GM12878 (cell line): Measurements from ENCODE around the gene ITFG1. TPM values are rescaled to one million over a fixed set of nuclear protein-coding genes. Genes with fewer than 3 reads are reported as not detected.

ENCODE experiments used
- ATAC-seq: fragments of 200-7000 bp; cut with Tn5 transposase; 3 replicates; pipeline ENCODE4 v1.9.1; 2020; ENCODE audit warnings: mild to moderate bottlenecking, moderate library complexity
- BruUV-seq: library from RNA; stranded (reverse); fragments of 400-500 nt; replicated peaks from 2 replicates; lab custom pipeline; 2021; lab: Mats Ljungman, UMichigan
- CTCF ChIA-PET: fragments of 300-600 bp; sonication (Branson Sonifier 250); formaldehyde crosslinking; extraction: SDS; loops from one replicate; lab custom pipeline; 2021; ENCODE audit warnings: inconsistent platforms; lab: Yijun Ruan, JAX
- POLR2A ChIA-PET: fragments of 350-600 bp; formaldehyde crosslinking; extraction: SDS; loops from one replicate; lab custom pipeline; 2021; ENCODE audit warnings: inconsistent platforms; lab: Charles Lee
- RAD21 ChIA-PET: fragments of 300-600 bp; sonication (Branson Sonifier 250); formaldehyde crosslinking; loops from one replicate; lab custom pipeline; 2023; ENCODE audit warnings: antibody characterized with exemption; ENCODE audit not compliant: unreplicated experiment; lab: Charles Lee
- SMC1A ChIA-PET: fragments of 300-600 bp; sonication (Branson Sonifier 250); formaldehyde crosslinking; loops from one replicate; lab custom pipeline; 2023; ENCODE audit not compliant: unreplicated experiment, uncharacterized antibody; lab: Charles Lee
- DNase-seq: peaks from one replicate; pipeline ENCODE4 v3.0.0-alpha.2; 2011; ENCODE audit warnings: low read depth, low spot score
- FAIRE-seq: peaks from 3 replicates; lab custom pipeline; 2011; peaks lifted over from hg19 to GRCh38; lab: Jason Lieb, UNC
- H2AFZ ChIP-seq: 2 replicates; pipeline ENCODE4 v1.6.0; 2011; ENCODE audit warnings: low read depth, low read length, control low read depth; ENCODE audit not compliant: control insufficient read depth
- H3K27ac ChIP-seq: 2 replicates; pipeline ENCODE4 v1.5.1; 2011; ENCODE audit warnings: control low read depth; ENCODE audit not compliant: control insufficient read depth, insufficient read depth
- H3K27me3 ChIP-seq, 2 experiments: replicated peaks in 1 of 2; 2 replicates each; pipeline versions ENCODE4 v1.6.0 to v1.6.1; 2011; ENCODE audit warnings: low read length in 1 of 2; ENCODE audit not compliant: control insufficient read depth in 2 of 2, insufficient read depth in 2 of 2
- H3K36me3 ChIP-seq, 2 experiments: 2 replicates each; pipeline ENCODE4 v1.5.1; 2011; ENCODE audit warnings: low read length in 1 of 2; ENCODE audit not compliant: control insufficient read depth in 2 of 2, insufficient read depth in 2 of 2
- H3K4me1 ChIP-seq: 2 replicates; pipeline ENCODE4 v1.6.1; 2011; ENCODE audit warnings: mild to moderate bottlenecking, low read length, moderate library complexity, mixed read lengths; ENCODE audit not compliant: control insufficient read depth, insufficient read depth
- H3K4me2 ChIP-seq: 2 replicates; pipeline ENCODE4 v1.6.0; 2011; ENCODE audit warnings: control low read depth; ENCODE audit not compliant: control insufficient read depth, insufficient read depth
- H3K4me3 ChIP-seq: fragments of 200-600 bp; sonication (generic); 2 replicates; pipeline ENCODE4 v1.5.1; 2016
- H3K79me2 ChIP-seq: 2 replicates; pipeline ENCODE4 v1.6.0; 2011; ENCODE audit warnings: low read length; ENCODE audit not compliant: control insufficient read depth, insufficient read depth
- H3K9ac ChIP-seq: 2 replicates; pipeline ENCODE4 v1.8.0; 2011; ENCODE audit warnings: low read length, control low read depth, mixed read lengths; ENCODE audit not compliant: control insufficient read depth, insufficient read depth
- H3K9me3 ChIP-seq: replicated peaks from 3 replicates; pipeline ENCODE4 v1.5.1; 2011; ENCODE audit warnings: mild to moderate bottlenecking, low read length; ENCODE audit not compliant: control insufficient read depth, insufficient read depth
- H4K20me1 ChIP-seq: 2 replicates; pipeline ENCODE4 v1.6.0; 2011; ENCODE audit not compliant: control insufficient read depth, insufficient read depth
- CHD2 ChIP-seq: IDR thresholded peaks from 2 replicates; pipeline ENCODE4 v1.6.1; 2011; ENCODE audit warnings: low read depth, low read length, improper control_type of control experiment, borderline replicate concordance
- EED ChIP-seq: sonication (generic); IDR thresholded peaks from 2 replicates; pipeline ENCODE4 v1.6.1; 2016; ENCODE audit warnings: antibody characterized with exemption, low read depth
- GATAD2B ChIP-seq: fragments of 450-650 bp; conservative IDR thresholded peaks from 2 replicates; pipeline ENCODE4 v1.6.1; 2017; ENCODE audit warnings: low read depth, mild to moderate bottlenecking, moderate library complexity
- IKZF2 ChIP-seq, 2 experiments: fragments of 450-650 bp; IDR thresholded peaks; 2 replicates each; pipeline ENCODE4 v1.6.1; 2017; ENCODE audit warnings: mild to moderate bottlenecking in 2 of 2, moderate library complexity in 2 of 2
- POLR2A ChIP-seq: IDR thresholded peaks from 2 replicates; pipeline ENCODE4 v1.6.1; 2011; ENCODE audit warnings: low read depth, mild to moderate bottlenecking, low read length
- SIX5 ChIP-seq: IDR thresholded peaks from 2 replicates; pipeline ENCODE4 v1.6.1; 2011; ENCODE audit warnings: mild to moderate bottlenecking, low read depth, low read length, moderate library complexity; ENCODE audit not compliant: severe bottlenecking
- ZBED1 ChIP-seq: IDR thresholded peaks from 2 replicates; pipeline ENCODE4 v1.6.1; 2016; ENCODE audit warnings: borderline replicate concordance
- WGBS: methylation state at CpG from one replicate; pipeline ENCODE4 v1.1.6; 2016; ENCODE audit warnings: low lambda C conversion rate; ENCODE audit not compliant: insufficient replicate concordance, insufficient coverage; ENCODE audit errors: missing lambda C conversion rate; 5-methylcytosine and 5-hydroxymethylcytosine counted together
- in situ Hi-C: fragments of 300-500 bp; cut with MboI; formaldehyde crosslinking; loops from 9 replicates; pipeline ENCODE4 v1.14.3; 2018; ENCODE audit warnings: mixed read lengths
- intact Hi-C: fragments of 100-400 bp; cut with micrococcal nuclease; formaldehyde crosslinking; loops from one replicate; pipeline ENCODE4 v1.14.2; 2022; ENCODE audit not compliant: unreplicated experiment
- polyA plus RNA-seq, 11 experiments: library from polyadenylated mRNA; depleted of rRNA in 4 of 11; unstranded in 6 of 11; stranded (reverse) in 5 of 11; fragments of >200 nt; fragmentation: Nextera tagmentation in 4 of 11; fragmentation: Illumina TruSeq in 1 of 11; extraction: Ambion mirVana in 4 of 11; extraction: Trizol in 1 of 11; gene quantifications; 1 replicate in 1 of 11; 2 replicates in 10 of 11; pipeline versions ENCODE4 v1.2.1 to v1.2.3, GENCODE V29; 2011 to 2016; ENCODE audit warnings: inconsistent platforms in 2 of 11, missing spikeins in 2 of 11, low read depth in 1 of 11
- total RNA-seq, 4 experiments: library from RNA; depleted of rRNA in 3 of 4; stranded (reverse); fragments of >200 nt in 3 of 4; fragmentation: Illumina TruSeq in 1 of 4; extraction: Trizol in 1 of 4; gene quantifications; 2 replicates each; pipeline versions ENCODE4 v1.2.1 to v1.2.3, GENCODE V29; 2013 to 2021
- TF ChIP-seq, protein P1 (sequence below): fragments of 450-650 bp; formaldehyde crosslinking; IDR thresholded peaks from 2 replicates; pipeline ENCODE4 v1.4.0; 2022; ENCODE audit warnings: mild to moderate bottlenecking, moderate library complexity

ITFG1 gene
- total and polyA plus RNA-seq, 10 of the 15 experiments (the other 5 are each of a cell fraction or from before 2014, with no cell fraction given): 9.3 to 56.3 (median 28.6) TPM

DNA sequence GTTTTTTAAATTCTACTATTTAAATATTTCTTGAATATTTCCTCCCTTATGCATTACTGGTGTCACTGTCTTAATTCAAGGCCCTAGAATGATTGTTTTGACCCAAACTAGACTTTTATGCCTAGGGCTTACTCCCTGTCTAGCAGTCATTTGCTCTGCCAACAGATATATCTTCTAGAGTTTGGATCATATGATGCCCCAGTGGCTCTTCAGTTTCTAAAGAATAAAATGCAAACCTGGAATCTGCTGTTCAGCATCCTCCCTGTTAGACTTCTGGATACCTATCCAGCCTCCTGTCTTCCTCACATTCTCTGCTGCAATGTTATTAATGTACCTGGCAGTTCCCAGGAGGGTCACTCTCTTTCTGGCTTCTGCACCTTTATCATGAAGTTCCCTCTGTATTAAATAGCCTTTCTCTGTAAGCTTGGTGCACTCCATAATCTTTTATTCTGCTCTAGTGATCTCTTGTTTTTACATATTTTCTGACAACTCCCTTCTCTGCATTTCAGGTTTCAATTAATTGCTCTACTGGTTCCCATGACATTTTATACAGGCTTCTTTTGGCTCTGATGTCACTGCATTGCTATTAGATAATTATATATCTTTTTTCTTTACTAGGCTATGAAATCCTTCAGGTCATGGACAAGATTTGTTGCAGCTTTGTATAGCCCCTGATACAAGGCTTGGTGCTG, 15.9 kb upstream of the ITFG1 start:
- Histone ChIP-seq H3K4me2 (no peak overlapping the region), H3K9ac (no peak overlapping the region), H3K4me3 (no peak overlapping the region), H3K79me2 (peaks cover 15% of the 10 kb centered on the region), H3K27me3 (no peaks in the 10 kb centered on the region), H4K20me1 (no peaks in the 10 kb centered on the region), H3K27ac (no peak overlapping the region), H2AFZ (no peak overlapping the region)
- no TSS peak for BruUV-seq
- FAIRE-seq (no peak), ATAC-seq (no peak), DNase-seq (no peak)
- ChIA-PET RAD21 (interaction anchor here (2.5 to 6.4 kb wide), 2 partner anchors 11 to 13 kb away, joined by 11 to 102 read pairs; partner anchors contain the start of genes ITFG1 and PHKB), POLR2A (interaction anchor here (0.6 kb wide), 1 partner anchor 639 kb away, joined by 4 read pairs; no protein-coding TSS in a partner anchor), CTCF (interaction anchor here (1.5 to 6.0 kb wide), 2 partner anchors 11 kb away, joined by 9 to 50 read pairs; no protein-coding TSS in a partner anchor), SMC1A (interaction anchor here (1.0 to 9.5 kb wide), 4 partner anchors 10 to 26 kb away, joined by 3 to 165 read pairs (median 58); partner anchors contain the start of genes ITFG1 and PHKB)
- in situ Hi-C loops: no loop called here
- intact Hi-C loops: no loop called here
- TF ChIP-seq CHD2 (no peak), SIX5 (no peak), EED (no peak), IKZF2 (IDR thresholded peaks at IDR 0.05) (no peak), POLR2A (no peak)
- TF ChIP-seq, all 136 proteins: peak for 0
- no peaks in the 10 kb centered on the region for H3K36me3 ChIP-seq
- peaks cover 15% of the 10 kb centered on the region for H3K4me1 ChIP-seq
- peaks cover under 1% of the 10 kb centered on the region; the same call in 1 of the 3 replicates for H3K9me3 ChIP-seq

DNA sequence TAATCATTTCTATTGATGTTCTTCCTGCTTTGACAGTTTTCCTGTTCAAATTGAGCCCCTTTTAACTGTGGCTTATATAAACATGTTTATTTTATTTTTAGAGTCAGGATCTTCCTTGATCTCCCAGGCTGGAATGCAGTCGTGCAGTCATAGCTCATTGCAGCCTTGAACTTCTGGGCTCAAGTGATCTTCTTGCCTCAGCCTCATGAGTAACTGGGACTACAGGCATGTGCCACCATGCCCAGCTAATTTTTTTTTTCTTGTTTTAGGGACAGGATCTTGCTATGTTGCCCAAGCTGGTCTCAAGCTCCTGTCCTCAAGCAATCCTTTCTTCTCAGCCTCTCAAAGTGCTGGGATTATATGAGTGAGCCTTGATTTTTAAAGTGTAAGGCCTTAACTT, 14.9 kb upstream of the ITFG1 start:
- no TSS peak for BruUV-seq
- intact Hi-C loops: no loop called here
- Histone ChIP-seq H3K36me3 (no peaks in the 10 kb centered on the region), H3K27me3 (no peaks in the 10 kb centered on the region), H3K4me3 (no peak overlapping the region), H3K79me2 (peaks cover 8% of the 10 kb centered on the region), H3K9ac (no peak overlapping the region), H3K27ac (no peak overlapping the region), H3K9me3 (no peaks in the 10 kb centered on the region), H3K4me2 (no peak overlapping the region), H2AFZ (no peak overlapping the region), H4K20me1 (no peaks in the 10 kb centered on the region), H3K4me1 (peaks cover 10% of the 10 kb centered on the region)
- ChIA-PET POLR2A (interaction anchor here (3.3 kb wide), 1 partner anchor 13 kb away, joined by 14 read pairs; the partner anchor contains the start of gene PHKB), RAD21 (interaction anchor here (2.5 kb wide), 1 partner anchor 10 kb away, joined by 11 read pairs; no protein-coding TSS in a partner anchor), SMC1A (interaction anchor here (0.6 to 9.5 kb wide), 3 partner anchors 11 to 48 kb away, joined by 3 to 165 read pairs (median 112); partner anchors contain the start of genes ITFG1 and PHKB), CTCF (interaction anchor here (0.7 to 2.3 kb wide), 3 partner anchors 10 to 18 kb away, joined by 3 to 9 read pairs (median 9); no protein-coding TSS in a partner anchor)
- in situ Hi-C loops: no loop called here
- WGBS: 6% methylated on average over 1 of the region's 1 CpG
- TF ChIP-seq, protein P1, sequence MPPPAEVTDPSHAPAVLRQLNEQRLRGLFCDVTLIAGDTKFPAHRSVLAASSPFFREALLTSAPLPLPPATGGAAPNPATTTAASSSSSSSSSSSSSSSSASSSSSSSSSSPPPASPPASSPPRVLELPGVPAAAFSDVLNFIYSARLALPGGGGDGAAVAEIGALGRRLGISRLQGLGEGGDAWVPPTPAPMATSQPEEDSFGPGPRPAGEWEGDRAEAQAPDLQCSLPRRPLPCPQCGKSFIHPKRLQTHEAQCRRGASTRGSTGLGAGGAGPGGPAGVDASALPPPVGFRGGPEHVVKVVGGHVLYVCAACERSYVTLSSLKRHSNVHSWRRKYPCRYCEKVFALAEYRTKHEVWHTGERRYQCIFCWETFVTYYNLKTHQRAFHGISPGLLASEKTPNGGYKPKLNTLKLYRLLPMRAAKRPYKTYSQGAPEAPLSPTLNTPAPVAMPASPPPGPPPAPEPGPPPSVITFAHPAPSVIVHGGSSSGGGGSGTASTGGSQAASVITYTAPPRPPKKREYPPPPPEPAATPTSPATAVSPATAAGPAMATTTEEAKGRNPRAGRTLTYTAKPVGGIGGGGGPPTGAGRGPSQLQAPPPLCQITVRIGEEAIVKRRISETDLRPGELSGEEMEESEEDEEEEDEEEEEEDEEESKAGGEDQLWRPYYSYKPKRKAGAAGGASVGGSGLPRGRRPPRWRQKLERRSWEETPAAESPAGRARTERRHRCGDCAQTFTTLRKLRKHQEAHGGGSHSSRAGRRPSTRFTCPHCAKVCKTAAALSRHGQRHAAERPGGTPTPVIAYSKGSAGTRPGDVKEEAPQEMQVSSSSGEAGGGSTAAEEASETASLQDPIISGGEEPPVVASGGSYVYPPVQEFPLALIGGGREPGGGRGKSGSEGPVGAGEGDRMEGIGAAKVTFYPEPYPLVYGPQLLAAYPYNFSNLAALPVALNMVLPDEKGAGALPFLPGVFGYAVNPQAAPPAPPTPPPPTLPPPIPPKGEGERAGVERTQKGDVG (CRISPR knock-in tag): no peak
- TF ChIP-seq ZBED1 (no peak), GATAD2B (no peak)
- FAIRE-seq: no peak
- no peak for ATAC-seq
- DNase-seq: no peak
